Activated CD4-positive, CD25-positive, alpha-beta regulatory T cell treated with anti-CD3 and anti-CD28 coated beads, Interleukin-2, amount 50 U/mL, for 24 hours (primary cell): ENCODE results near the gene ACTR6.
"Not testable (repeated sequence)": the region's sequence is repeated elsewhere in the genome, so short reads cannot be mapped to it uniquely, and the experiment has no call there.

ENCODE experiments used
- ATAC-seq, 2 donors: fragments of 150-1000 bp; cut with Tn5 transposase; one replicate each; pipeline ENCODE4 v1.10.0; 2021; ENCODE audit warnings: mild to moderate bottlenecking in 1 of 2, moderate library complexity in 1 of 2

Gene ACTR6

GRCh38 chr12:100222173-100222572 lies 21.6 kb downstream of the ACTR6 start:
- not testable (repeated sequence) for ATAC-seq

GRCh38 chr12:100225491-100225890 lies 24.9 kb downstream of the ACTR6 start:
- no peak for ATAC-seq

- no peak for ATAC-seq
Observed at GRCh38 chr12:100229036-100229635, 28.5 kb downstream of the ACTR6 start.

- ATAC-seq: no peak
Observed at GRCh38 chr12:100229876-100230275, 29.3 kb downstream of the ACTR6 start.

GRCh38 chr12:100231873-100232272 lies 31.3 kb downstream of the ACTR6 start:
- not testable (repeated sequence) for ATAC-seq

GRCh38 chr12:100234166-100234565 lies 33.6 kb downstream of the ACTR6 start:
- ATAC-seq: no peak

- no peak for ATAC-seq
Observed at GRCh38 chr12:100234591-100235304, 34.1 kb downstream of the ACTR6 start.

- ATAC-seq: no peak
Observed at GRCh38 chr12:100238801-100239200, 38.2 kb downstream of the ACTR6 start.

- no peak for ATAC-seq
Observed at GRCh38 chr12:100239589-100239988, 39.0 kb downstream of the ACTR6 start.

- ATAC-seq: no peak
Observed at GRCh38 chr12:100243137-100243536, 42.5 kb downstream of the ACTR6 start.

GRCh38 chr12:100247765-100248164 lies 47.1 kb downstream of the ACTR6 start:
- no peak for ATAC-seq

GRCh38 chr12:100248886-100249285 lies 48.3 kb downstream of the ACTR6 start:
- ATAC-seq: no peak

GRCh38 chr12:100249941-100250340 lies 49.3 kb downstream of the ACTR6 start:
- ATAC-seq: no peak

GRCh38 chr12:100251917-100252316 lies 51.3 kb downstream of the ACTR6 start:
- no peak for ATAC-seq

- ATAC-seq: no peak
Observed at GRCh38 chr12:100253437-100253836, 52.8 kb downstream of the ACTR6 start.

- ATAC-seq: no peak
Observed at GRCh38 chr12:100254876-100255275, 54.3 kb downstream of the ACTR6 start.

- ATAC-seq: no peak
Observed at GRCh38 chr12:100258127-100258526, 57.5 kb downstream of the ACTR6 start.

- no peak for ATAC-seq
Observed at GRCh38 chr12:100263131-100263530, 62.5 kb downstream of the ACTR6 start.

GRCh38 chr12:100265107-100265506 lies 64.5 kb downstream of the ACTR6 start:
- not testable (repeated sequence) for ATAC-seq

- no peak for ATAC-seq
Observed at GRCh38 chr12:100265732-100266584, 65.3 kb downstream of the ACTR6 start.

- peak; percentile 85 to 86 for ATAC-seq
Observed at GRCh38 chr12:100266585-100266834, 65.9 kb downstream of the ACTR6 start.

- ATAC-seq: peak; percentile 90 to 93
Observed at GRCh38 chr12:100266835-100267602, 66.4 kb downstream of the ACTR6 start, which contains the start of the genes DEPDC4 and SCYL2. Gene DEPDC4 (minus strand): TSS chr12:100267079. CDS start chr12:100267076, 3 bp downstream. Gene SCYL2 (plus strand): TSS chr12:100267177. CDS start chr12:100282971, 15,794 bp downstream.
